Trophoblast cell (in vitro differentiated cells and primary cell): Measurements from ENCODE around the gene TXN.

Experiments used
- DNase-seq, 2 donors: peaks; one replicate each; pipeline ENCODE4 v3.0.0-alpha.2; 2016
- H2AFZ ChIP-seq: 2 replicates; pipeline ENCODE4 v1.6.1; 2013; ENCODE audit warnings: low read length, moderate library complexity, mild to moderate bottlenecking; ENCODE audit not compliant: insufficient read depth, poor library complexity
- H2AK5ac ChIP-seq: 2 replicates; pipeline ENCODE4 v1.6.1; 2013; ENCODE audit warnings: mild to moderate bottlenecking, low read length
- H2BK120ac ChIP-seq: 2 replicates; pipeline ENCODE4 v1.6.1; 2013; ENCODE audit warnings: low read length, mild to moderate bottlenecking, moderate library complexity; ENCODE audit not compliant: insufficient read depth, poor library complexity
- H2BK12ac ChIP-seq: 2 replicates; pipeline ENCODE4 v1.6.1; 2013; ENCODE audit warnings: mild to moderate bottlenecking, low read length, moderate library complexity
- H2BK5ac ChIP-seq: 2 replicates; pipeline ENCODE4 v1.6.1; 2013; ENCODE audit warnings: low read length, low read depth, moderate library complexity, mild to moderate bottlenecking; ENCODE audit not compliant: poor library complexity
- H3K14ac ChIP-seq: 2 replicates; pipeline ENCODE4 v1.6.1; 2013; ENCODE audit warnings: mild to moderate bottlenecking, low read length
- H3K18ac ChIP-seq: 2 replicates; pipeline ENCODE4 v1.6.1; 2013; ENCODE audit warnings: mild to moderate bottlenecking, low read length
- H3K23ac ChIP-seq: 2 replicates; pipeline ENCODE4 v1.6.1; 2013; ENCODE audit warnings: low read length
- H3K27ac ChIP-seq: 2 replicates; pipeline ENCODE4 v1.5.1; 2013; ENCODE audit warnings: low read depth, mild to moderate bottlenecking, inconsistent platforms, low read length, moderate library complexity
- H3K27me3 ChIP-seq: 2 replicates; pipeline ENCODE4 v1.6.1; 2013; ENCODE audit warnings: inconsistent platforms, mild to moderate bottlenecking, low read length, moderate library complexity; ENCODE audit not compliant: insufficient read depth
- H3K36me3 ChIP-seq, 2 experiments: 1 replicate in 1 of 2; 2 replicates in 1 of 2; pipeline ENCODE4 v1.6.1; 2013; ENCODE audit warnings: low read length in 2 of 2, mild to moderate bottlenecking in 2 of 2, moderate library complexity in 1 of 2; ENCODE audit not compliant: insufficient read depth in 2 of 2, control insufficient read depth in 1 of 2
- H3K4ac ChIP-seq: 2 replicates; pipeline ENCODE4 v1.6.1; 2013; ENCODE audit warnings: low read depth, mild to moderate bottlenecking, low read length, moderate library complexity
- H3K4me1 ChIP-seq, 2 experiments: 1 replicate in 1 of 2; 2 replicates in 1 of 2; pipeline ENCODE4 v1.6.1; 2013; ENCODE audit warnings: low read length in 2 of 2, mild to moderate bottlenecking in 2 of 2, moderate library complexity in 1 of 2; ENCODE audit not compliant: insufficient read depth in 2 of 2, control insufficient read depth in 1 of 2
- H3K4me2 ChIP-seq: 2 replicates; pipeline ENCODE4 v1.6.1; 2013; ENCODE audit warnings: inconsistent platforms, mild to moderate bottlenecking, low read length, moderate library complexity
- H3K4me3 ChIP-seq: 2 replicates; pipeline ENCODE4 v1.5.1; 2013; ENCODE audit warnings: mild to moderate bottlenecking, low read depth, low read length, inconsistent platforms
- H3K79me1 ChIP-seq: one replicate; pipeline ENCODE4 v1.6.1; 2013; ENCODE audit warnings: low read length
- H3K79me2 ChIP-seq: 2 replicates; pipeline ENCODE4 v1.6.1; 2013; ENCODE audit warnings: low read length, mild to moderate bottlenecking; ENCODE audit not compliant: control insufficient read depth, insufficient read depth, poor library complexity
- H3K9ac ChIP-seq: 2 replicates; pipeline ENCODE4 v1.6.1; 2013; ENCODE audit warnings: mild to moderate bottlenecking, low read length
- H3K9me3 ChIP-seq: 2 replicates; pipeline ENCODE4 v1.6.1; 2013; ENCODE audit warnings: low read depth, mild to moderate bottlenecking, control low read depth, inconsistent platforms, low read length; ENCODE audit not compliant: insufficient read depth
- H4K12ac ChIP-seq: 2 replicates; pipeline ENCODE4 v1.6.1; 2013; ENCODE audit warnings: low read depth, mild to moderate bottlenecking, low read length, moderate library complexity
- H4K8ac ChIP-seq: 2 replicates; pipeline ENCODE4 v1.6.1; 2013; ENCODE audit warnings: low read depth, mild to moderate bottlenecking, low read length, moderate library complexity
- H4K91ac ChIP-seq: one replicate; pipeline ENCODE4 v1.6.1; 2013; ENCODE audit warnings: low read depth, mild to moderate bottlenecking, low read length, moderate library complexity
- WGBS: extraction: QIAGEN DNeasy Blood & Tissue Kit; methylation state at CpG from one replicate; pipeline ENCODE4 v1.1.7; 2013; ENCODE audit warnings: missing lambda C conversion rate; ENCODE audit not compliant: insufficient read length, insufficient coverage; ENCODE audit errors: extremely low coverage; 5-methylcytosine and 5-hydroxymethylcytosine counted together

TXN gene

GRCh38 chr9:110249603-110250002 is 6.7 kb downstream of the TXN start:
- no peak overlapping the region for H3K4me3 ChIP-seq
- H3K18ac ChIP-seq, result no peak overlapping the region
- H3K79me2 ChIP-seq, result peaks cover 6% of the 10 kb centered on the region
- peaks cover 9 to 13% of the 10 kb centered on the region in 2 experiments for H3K36me3 ChIP-seq
- H3K9me3 ChIP-seq, result no peaks in the 10 kb centered on the region
- H3K4me1 ChIP-seq, result peaks cover 0 to 4% of the 10 kb centered on the region in 2 experiments
- no peak overlapping the region for H4K91ac ChIP-seq
- H3K4me2 ChIP-seq, result no peak overlapping the region
- H2BK120ac ChIP-seq, result no peak overlapping the region
- no CpG with 5 or more reads among the region's 4 CpGs for WGBS
- H3K23ac ChIP-seq, result no peak overlapping the region
- H3K27ac ChIP-seq, result no peak overlapping the region
- no peak overlapping the region for H3K9ac ChIP-seq
- H3K14ac ChIP-seq, result no peak overlapping the region
- H3K79me1 ChIP-seq, result no peaks in the 10 kb centered on the region
- no peak overlapping the region for H2AFZ ChIP-seq
- H3K27me3 ChIP-seq, result no peaks in the 10 kb centered on the region
- peak overlapping the region; percentile 31 for H3K4ac ChIP-seq
- DNase-seq, result no peak
- H4K8ac ChIP-seq, result no peak overlapping the region
- H2AK5ac ChIP-seq, result no peak overlapping the region
- no peak overlapping the region for H2BK12ac ChIP-seq
- H4K12ac ChIP-seq, result no peak overlapping the region
- no peak overlapping the region for H2BK5ac ChIP-seq

- H3K4me3 ChIP-seq, result no peak overlapping the region
- no peaks in the 10 kb centered on the region for H3K79me1 ChIP-seq
- H3K27me3 ChIP-seq, result no peaks in the 10 kb centered on the region
- H2AK5ac ChIP-seq, result no peak overlapping the region
- no peak overlapping the region for H3K4me2 ChIP-seq
- H3K79me2 ChIP-seq, result peaks cover 2% of the 10 kb centered on the region
- H3K9ac ChIP-seq, result no peak overlapping the region
- H4K8ac ChIP-seq, result no peak overlapping the region
- H4K12ac ChIP-seq, result no peak overlapping the region
- no peak overlapping the region for H2BK12ac ChIP-seq
- H3K4me1 ChIP-seq, result no peaks in the 10 kb centered on the region
- no peak overlapping the region for H2BK120ac ChIP-seq
- H4K91ac ChIP-seq, result no peak overlapping the region
- no peak overlapping the region for H2BK5ac ChIP-seq
- no peak overlapping the region for H2AFZ ChIP-seq
- H3K18ac ChIP-seq, result no peak overlapping the region
- H3K9me3 ChIP-seq, result no peaks in the 10 kb centered on the region
- peak in 1 of 2 donors; percentile 62 for DNase-seq
- H3K36me3 ChIP-seq, result peaks cover 9 to 13% of the 10 kb centered on the region in 2 experiments
- H3K23ac ChIP-seq, result no peak overlapping the region
- no peak overlapping the region for H3K27ac ChIP-seq
- no CpG with 5 or more reads among the region's 2 CpGs for WGBS
- no peak overlapping the region for H3K14ac ChIP-seq
- H3K4ac ChIP-seq, result no peak overlapping the region
Measured at GRCh38 chr9:110248361-110248760, 7.9 kb downstream of the TXN start.

GRCh38 chr9:110246214-110246613 is 10.1 kb downstream of the TXN start:
- no peak overlapping the region for H2BK120ac ChIP-seq
- H3K27me3 ChIP-seq, result no peaks in the 10 kb centered on the region
- H3K9me3 ChIP-seq, result no peaks in the 10 kb centered on the region
- no peak overlapping the region for H3K4me3 ChIP-seq
- H3K23ac ChIP-seq, result no peak overlapping the region
- H4K91ac ChIP-seq, result no peak overlapping the region
- no CpG with 5 or more reads among the region's 6 CpGs for WGBS
- H2BK12ac ChIP-seq, result no peak overlapping the region
- H3K14ac ChIP-seq, result no peak overlapping the region
- H3K18ac ChIP-seq, result no peak overlapping the region
- H3K4me2 ChIP-seq, result no peak overlapping the region
- H3K4ac ChIP-seq, result no peak overlapping the region
- H2AK5ac ChIP-seq, result no peak overlapping the region
- H3K27ac ChIP-seq, result no peak overlapping the region
- H4K8ac ChIP-seq, result no peak overlapping the region
- H3K9ac ChIP-seq, result no peak overlapping the region
- H3K79me2 ChIP-seq, result no peaks in the 10 kb centered on the region
- no peak overlapping the region for H4K12ac ChIP-seq
- no peak overlapping the region for H2BK5ac ChIP-seq
- no peaks in the 10 kb centered on the region for H3K79me1 ChIP-seq
- H3K36me3 ChIP-seq, result peaks cover 9 to 16% of the 10 kb centered on the region in 2 experiments
- H2AFZ ChIP-seq, result no peak overlapping the region
- DNase-seq, result no peak
- no peaks in the 10 kb centered on the region for H3K4me1 ChIP-seq

DNA sequence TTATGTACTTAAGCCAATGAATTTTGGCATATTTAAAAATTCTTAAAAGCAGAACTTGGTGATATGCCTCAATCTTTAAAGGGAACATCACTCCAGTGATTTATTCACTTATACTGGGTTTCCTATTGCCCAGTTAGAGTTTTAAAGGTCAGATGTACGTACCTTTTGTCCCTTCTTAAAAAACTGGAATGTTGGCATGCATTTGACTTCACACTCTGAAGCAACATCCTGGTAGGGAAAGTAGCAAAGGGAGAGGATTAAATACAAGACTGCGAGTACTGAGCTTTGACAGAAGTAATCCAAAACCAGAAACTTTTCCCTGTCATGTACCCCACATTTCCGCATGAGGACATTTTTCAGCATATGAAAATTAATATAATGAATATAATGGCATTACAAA is 11.7 kb downstream of the TXN start:
- Histone ChIP-seq H3K4me2 (no peak overlapping the region), H4K12ac (no peak overlapping the region), H4K91ac (no peak overlapping the region), H4K8ac (no peak overlapping the region), H2AK5ac (no peak overlapping the region), H2BK120ac (no peak overlapping the region), H3K36me3 (peaks cover 6 to 12% of the 10 kb centered on the region in 2 experiments), H3K9ac (no peak overlapping the region), H2BK12ac (no peak overlapping the region), H3K79me2 (no peaks in the 10 kb centered on the region), H3K14ac (no peak overlapping the region), H3K79me1 (no peaks in the 10 kb centered on the region), H3K27ac (no peak overlapping the region), H2BK5ac (no peak overlapping the region), H3K23ac (no peak overlapping the region), H3K27me3 (no peaks in the 10 kb centered on the region), H3K4me1 (no peaks in the 10 kb centered on the region), H3K9me3 (no peaks in the 10 kb centered on the region), H2AFZ (no peak overlapping the region), H3K4me3 (no peak overlapping the region), H3K4ac (no peak overlapping the region), H3K18ac (no peak overlapping the region)
- no peak for DNase-seq
- no CpG with 5 or more reads among the region's 3 CpGs for WGBS
